ENCODE measurements around the gene BSG.

Gene BSG

GRCh38 chr19:547836-548720, 24.3 kb upstream of the BSG start:
- no peaks in the 10 kb centered on the region for H3K9me3 ChIP-seq (ENCODE audit: control insufficient read depth, insufficient read depth, low read length)
- peaks cover 9% of the 10 kb centered on the region for H3K4me1 ChIP-seq (ENCODE audit: control insufficient read depth, low read length)
- no peak overlapping the region for H3K4me2 ChIP-seq (ENCODE audit: low read length)
- H3K27ac ChIP-seq (ENCODE audit: low read depth, low read length): no peak overlapping the region
- H3F3A ChIP-seq (ENCODE audit: control insufficient read depth, insufficient read depth): no peaks in the 10 kb centered on the region
- TF ChIP-seq CTCF (IDR thresholded peaks at IDR 0.05; ENCODE audit: low read depth, low read length, poor library complexity, severe bottlenecking): no peak
- no peak for TF ChIP-seq EZH2phosphoT487 (IDR thresholded peaks at IDR 0.05; ENCODE audit: borderline replicate concordance, low read length)
- H3K4me3 ChIP-seq (ENCODE audit: low read length): no peak overlapping the region
- no peaks in the 10 kb centered on the region for H3K36me3 ChIP-seq (ENCODE audit: control insufficient read depth, low read length)
- H4K20me1 ChIP-seq (ENCODE audit: control insufficient read depth, insufficient read depth, low read depth, low read length): no peaks in the 10 kb centered on the region
- no peaks in the 10 kb centered on the region for H3K9me2 ChIP-seq (replicated peaks; ENCODE audit: control insufficient read depth, low read length)
- H3K27me3 ChIP-seq (ENCODE audit: control insufficient read depth, low read length): no peaks in the 10 kb centered on the region
- H3K79me2 ChIP-seq (ENCODE audit: control insufficient read depth, low read length): no peaks in the 10 kb centered on the region

- no peaks in the 10 kb centered on the region for H3K36me3 ChIP-seq (ENCODE audit: control insufficient read depth, low read length)
- no peaks in the 10 kb centered on the region for H3F3A ChIP-seq (ENCODE audit: control insufficient read depth, insufficient read depth)
- no peaks in the 10 kb centered on the region for H3K79me2 ChIP-seq (ENCODE audit: control insufficient read depth, low read length)
- TF ChIP-seq CTCF (IDR thresholded peaks at IDR 0.05; ENCODE audit: low read depth, low read length, poor library complexity, severe bottlenecking): no peak
- TF ChIP-seq EZH2phosphoT487 (IDR thresholded peaks at IDR 0.05; ENCODE audit: borderline replicate concordance, low read length): no peak
- H3K4me2 ChIP-seq (ENCODE audit: low read length): no peak overlapping the region
- no peaks in the 10 kb centered on the region for H3K27me3 ChIP-seq (ENCODE audit: control insufficient read depth, low read length)
- no peaks in the 10 kb centered on the region for H4K20me1 ChIP-seq (ENCODE audit: control insufficient read depth, insufficient read depth, low read depth, low read length)
- no peak overlapping the region for H3K27ac ChIP-seq (ENCODE audit: low read depth, low read length)
- H3K4me1 ChIP-seq (ENCODE audit: control insufficient read depth, low read length): peaks cover under 1% of the 10 kb centered on the region; the same call in 1 of the 2 replicates
- no peaks in the 10 kb centered on the region for H3K9me3 ChIP-seq (ENCODE audit: control insufficient read depth, insufficient read depth, low read length)
- H3K4me3 ChIP-seq (ENCODE audit: low read length): no peak overlapping the region
- no peaks in the 10 kb centered on the region for H3K9me2 ChIP-seq (replicated peaks; ENCODE audit: control insufficient read depth, low read length)
Measured at GRCh38 chr19:548886-549830, 23.2 kb upstream of the BSG start.

- no peaks in the 10 kb centered on the region for H3K9me3 ChIP-seq (ENCODE audit: control insufficient read depth, insufficient read depth, low read length)
- no peak overlapping the region for H3K4me3 ChIP-seq (ENCODE audit: low read length)
- no peaks in the 10 kb centered on the region for H3K4me1 ChIP-seq (ENCODE audit: control insufficient read depth, low read length)
- H3K79me2 ChIP-seq (ENCODE audit: control insufficient read depth, low read length): no peaks in the 10 kb centered on the region
- H3K36me3 ChIP-seq (ENCODE audit: control insufficient read depth, low read length): no peaks in the 10 kb centered on the region
- H3K27ac ChIP-seq (ENCODE audit: low read depth, low read length): no peak overlapping the region
- H4K20me1 ChIP-seq (ENCODE audit: control insufficient read depth, insufficient read depth, low read depth, low read length): no peaks in the 10 kb centered on the region
- H3F3A ChIP-seq (ENCODE audit: control insufficient read depth, insufficient read depth): no peaks in the 10 kb centered on the region
- H3K9me2 ChIP-seq (replicated peaks; ENCODE audit: control insufficient read depth, low read length): no peaks in the 10 kb centered on the region
- TF ChIP-seq EZH2phosphoT487 (IDR thresholded peaks at IDR 0.05; ENCODE audit: borderline replicate concordance, low read length) (no peak), CTCF (IDR thresholded peaks at IDR 0.05; ENCODE audit: low read depth, low read length, poor library complexity, severe bottlenecking) (no peak)
- H3K4me2 ChIP-seq (ENCODE audit: low read length): no peak overlapping the region
- H3K27me3 ChIP-seq (ENCODE audit: control insufficient read depth, low read length): no peaks in the 10 kb centered on the region
Measured at GRCh38 chr19:554817-555216, 17.6 kb upstream of the BSG start.
